ENCODE measurements around the gene AHCYL2. TPM values are rescaled to one million over a fixed set of nuclear protein-coding genes. Genes with fewer than 3 reads are reported as not detected.
"Not testable (repeated sequence)": the region's sequence is repeated elsewhere in the genome, so short reads cannot be mapped to it uniquely, and the experiment has no call there.

AHCYL2 gene
- total and polyA plus RNA-seq, 12 donors = 6.6 to 57.1 (median 21.7) TPM

GRCh38 chr7:129240119-129240820 is 15.4 kb downstream of the AHCYL2 start:
- H3K27me3 ChIP-seq = no peaks in the 10 kb centered on the region
- TF ChIP-seq CTCF (IDR thresholded peaks at IDR 0.05) (no peak), POLR2A (IDR thresholded peaks at IDR 0.05) (no peak)
- no peak overlapping the region for H3K4me3 ChIP-seq
- H3K4me1 ChIP-seq (replicated peaks in 1 of 2) = no peaks in the 10 kb centered on the region
- intact Hi-C loops (cut with DNase I) = no loop called here
- no peaks in the 10 kb centered on the region for H3K9me3 ChIP-seq (replicated peaks in 1 of 3)
- H3K36me3 ChIP-seq (replicated peaks in 1 of 2) = no peaks in the 10 kb centered on the region
- no peak overlapping the region for H3K27ac ChIP-seq
- 92 to 95% (median 94%) methylated on average over 10 of the region's 10 CpGs for WGBS, 4 donors
- no peak for DNase-seq

GRCh38 chr7:129244220-129244619 is 19.4 kb downstream of the AHCYL2 start:
- no peak overlapping the region for H3K4me3 ChIP-seq
- 95 to 100% (median 98%) methylated on average over 1 of the region's 1 CpG for WGBS, 4 donors
- no peaks in the 10 kb centered on the region for H3K9me3 ChIP-seq (replicated peaks in 1 of 3)
- H3K4me1 ChIP-seq (replicated peaks in 1 of 2) = no peaks in the 10 kb centered on the region
- TF ChIP-seq CTCF (IDR thresholded peaks at IDR 0.05) (no peak), POLR2A (IDR thresholded peaks at IDR 0.05) (no peak)
- no peaks in the 10 kb centered on the region for H3K36me3 ChIP-seq (replicated peaks in 1 of 2)
- intact Hi-C loops (cut with DNase I) = no loop called here
- DNase-seq = no peak
- no peaks in the 10 kb centered on the region for H3K27me3 ChIP-seq
- no peak overlapping the region for H3K27ac ChIP-seq

GRCh38 chr7:129245533-129245932 is 20.7 kb downstream of the AHCYL2 start:
- no peak overlapping the region for H3K4me3 ChIP-seq
- TF ChIP-seq CTCF (IDR thresholded peaks at IDR 0.05) = no peak
- TF ChIP-seq POLR2A (IDR thresholded peaks at IDR 0.05) = no peak
- DNase-seq = no peak
- no peaks in the 10 kb centered on the region for H3K27me3 ChIP-seq
- H3K4me1 ChIP-seq (replicated peaks in 1 of 2) = no peaks in the 10 kb centered on the region
- no peak overlapping the region for H3K27ac ChIP-seq
- intact Hi-C loops (cut with DNase I) = no loop called here
- WGBS, 4 donors = 59 to 96% (median 91%) methylated on average over 3 of the region's 3 CpGs
- no peaks in the 10 kb centered on the region for H3K36me3 ChIP-seq (replicated peaks in 1 of 2)
- no peaks in the 10 kb centered on the region for H3K9me3 ChIP-seq (replicated peaks in 1 of 3)

GRCh38 chr7:129247087-129247486 is 22.3 kb downstream of the AHCYL2 start:
- DNase-seq = no peak
- Histone ChIP-seq H3K4me3 (no peak overlapping the region), H3K27me3 (no peaks in the 10 kb centered on the region), H3K4me1 (replicated peaks in 1 of 2) (peaks cover under 1 to 3% of the 10 kb centered on the region in 2 donors), H3K36me3 (replicated peaks in 1 of 2) (no peaks in the 10 kb centered on the region), H3K27ac (no peak overlapping the region), H3K9me3 (replicated peaks in 1 of 3) (no peaks in the 10 kb centered on the region)
- no peak for TF ChIP-seq POLR2A (IDR thresholded peaks at IDR 0.05)
- 75 to 85% (median 80%) methylated on average over 2 of the region's 2 CpGs for WGBS, 4 donors
- intact Hi-C loops (cut with DNase I) = no loop called here

- TF ChIP-seq CTCF (IDR thresholded peaks at IDR 0.05) (no peak), POLR2A (IDR thresholded peaks at IDR 0.05) (no peak)
- intact Hi-C loops (cut with DNase I) = no loop called here
- WGBS, 4 donors = 74 to 81% (median 76%) methylated on average over 2 of the region's 2 CpGs
- Histone ChIP-seq H3K9me3 (replicated peaks in 1 of 3) (no peaks in the 10 kb centered on the region), H3K4me3 (no peak overlapping the region), H3K36me3 (replicated peaks in 1 of 2) (no peaks in the 10 kb centered on the region), H3K4me1 (replicated peaks in 1 of 2) (peaks cover 3 to 6% of the 10 kb centered on the region in 2 donors), H3K27me3 (no peaks in the 10 kb centered on the region), H3K27ac (no peak overlapping the region)
- no peak for DNase-seq
These were observed 27.3 kb downstream of the AHCYL2 start for GRCh38 chr7:129252128-129252527.

- H3K4me3 ChIP-seq; H3K36me3 ChIP-seq (replicated peaks in 1 of 2); H3K4me1 ChIP-seq (replicated peaks in 1 of 2); H3K27ac ChIP-seq; intact Hi-C loops (cut with DNase I); DNase-seq; H3K27me3 ChIP-seq; H3K9me3 ChIP-seq (replicated peaks in 1 of 3): not testable (repeated sequence)
- WGBS, 4 donors = 92 to 98% (median 97%) methylated on average over 5 of the region's 5 CpGs
These were observed 27.8 kb downstream of the AHCYL2 start for GRCh38 chr7:129252603-129253002.

Data from adrenal gland (tissue), 12 donors.